HG03095 (cell line): ENCODE results near the gene SOWAHC.
"Not testable (repeated sequence)": the region's sequence is repeated elsewhere in the genome, so short reads cannot be mapped to it uniquely, and the experiment has no call there.

Experiments used
- ATAC-seq: cut with Tn5 transposase; IDR thresholded peaks from one replicate; pipeline ENCODE4 v1.9.1; 2021; ENCODE audit warnings: moderate library complexity; ENCODE audit not compliant: unreplicated experiment

SOWAHC gene

GRCh38 chr2:109613922-109614714, at the start of gene SOWAHC, which contains the start of gene SEPTIN10:
SOWAHC (plus strand) TSS chr2:109614364; CDS start chr2:109614490, 126 bp downstream.
SEPTIN10 (minus strand) TSS chr2:109613966; CDS start chr2:109613827, 139 bp downstream.
- peak; percentile 74 for ATAC-seq

- no peak for ATAC-seq
Observed at GRCh38 chr2:109575373-109575772, 38.8 kb upstream of the SOWAHC start.

GRCh38 chr2:109577630-109578029, 36.5 kb upstream of the SOWAHC start:
- ATAC-seq, result not testable (repeated sequence)

GRCh38 chr2:109582928-109583895, 31.0 kb upstream of the SOWAHC start:
- no peak for ATAC-seq

- no peak for ATAC-seq
Observed at GRCh38 chr2:109586687-109587086, 27.5 kb upstream of the SOWAHC start.

- no peak for ATAC-seq
Observed at GRCh38 chr2:109591206-109591605, 23.0 kb upstream of the SOWAHC start.

- no peak for ATAC-seq
Observed at GRCh38 chr2:109592905-109593304, 21.3 kb upstream of the SOWAHC start.

GRCh38 chr2:109594246-109594885, 19.8 kb upstream of the SOWAHC start:
- no peak for ATAC-seq

GRCh38 chr2:109595644-109596043, 18.5 kb upstream of the SOWAHC start:
- no peak for ATAC-seq

- ATAC-seq, result no peak
Observed at GRCh38 chr2:109597283-109597682, 16.9 kb upstream of the SOWAHC start.

- no peak for ATAC-seq
Observed at GRCh38 chr2:109601783-109602182, 12.4 kb upstream of the SOWAHC start.

GRCh38 chr2:109602617-109603188, 11.5 kb upstream of the SOWAHC start:
- no peak for ATAC-seq

- ATAC-seq, result no peak
Observed at GRCh38 chr2:109604597-109604996, 9.6 kb upstream of the SOWAHC start.

- ATAC-seq, result no peak
Observed at GRCh38 chr2:109607766-109608165, 6.4 kb upstream of the SOWAHC start.

GRCh38 chr2:109609352-109610024, 4.7 kb upstream of the SOWAHC start:
- ATAC-seq, result no peak

GRCh38 chr2:109611467-109612095, 2.6 kb upstream of the SOWAHC start:
- no peak for ATAC-seq

- ATAC-seq, result peak; percentile 28
Observed at GRCh38 chr2:109613081-109613921, 863 bp upstream of the SOWAHC start.

GRCh38 chr2:109614715-109615636, 812 bp downstream of the SOWAHC start:
- no peak for ATAC-seq
